ENCODE results near the gene NAALADL2. TPM values are rescaled to one million over a fixed set of nuclear protein-coding genes. Genes with fewer than 3 reads are reported as not detected.
"Not testable (repeated sequence)": the region's sequence is repeated elsewhere in the genome, so short reads cannot be mapped to it uniquely, and the experiment has no call there.

The NAALADL2 gene
- total RNA-seq, 4 donors from 2014 or later = 10.3 to 16.7 (median 10.9) TPM

DNA sequence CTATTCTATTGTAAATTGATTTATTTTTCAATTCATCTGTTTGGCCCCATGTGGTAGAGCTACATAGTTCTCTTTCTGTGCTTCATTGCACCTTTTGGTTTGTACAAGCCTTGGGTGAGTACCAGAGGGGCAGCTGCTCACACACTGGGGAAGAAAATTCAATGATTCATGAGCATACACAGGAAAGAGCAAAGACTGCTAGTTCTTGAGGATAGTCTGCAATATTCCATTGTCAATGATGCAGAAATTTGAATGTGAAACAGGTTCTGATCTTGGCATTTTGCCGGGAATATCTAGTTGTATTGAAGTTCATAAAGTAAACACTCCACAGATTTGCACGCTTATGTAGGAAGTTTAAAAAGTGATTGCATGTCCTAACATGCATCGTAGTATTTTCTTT, 304.6 kb downstream of the NAALADL2 start:
- Histone ChIP-seq H3K4me3 (no peak overlapping the region), H3K27ac (no peak overlapping the region), H3K27me3 (no peaks in the 10 kb centered on the region), H3K4me1 (no peaks in the 10 kb centered on the region), H3K36me3 (no peaks in the 10 kb centered on the region), H3K9me3 (no peaks in the 10 kb centered on the region)
- DNase-seq (ENCODE audit: low spot score in 2 of 2) = no peak
- WGBS, 2 donors = 71 to 77% methylated on average over 3 of the region's 3 CpGs
- no peak for TF ChIP-seq EP300 (IDR thresholded peaks at IDR 0.05)
- TF ChIP-seq CTCF (IDR thresholded peaks at IDR 0.05) = no peak
- no peak for TF ChIP-seq POLR2A (IDR thresholded peaks at IDR 0.05)

- not testable (repeated sequence) for DNase-seq (ENCODE audit: low spot score in 2 of 2); H3K9me3 ChIP-seq; H3K4me1 ChIP-seq; H3K27ac ChIP-seq; H3K27me3 ChIP-seq; H3K36me3 ChIP-seq; H3K4me3 ChIP-seq
- WGBS, 2 donors = 96 to 98% methylated on average over 10 of the region's 10 CpGs
Observed at GRCh38 chr3:175173117-175173516, 314.0 kb downstream of the NAALADL2 start.

DNA sequence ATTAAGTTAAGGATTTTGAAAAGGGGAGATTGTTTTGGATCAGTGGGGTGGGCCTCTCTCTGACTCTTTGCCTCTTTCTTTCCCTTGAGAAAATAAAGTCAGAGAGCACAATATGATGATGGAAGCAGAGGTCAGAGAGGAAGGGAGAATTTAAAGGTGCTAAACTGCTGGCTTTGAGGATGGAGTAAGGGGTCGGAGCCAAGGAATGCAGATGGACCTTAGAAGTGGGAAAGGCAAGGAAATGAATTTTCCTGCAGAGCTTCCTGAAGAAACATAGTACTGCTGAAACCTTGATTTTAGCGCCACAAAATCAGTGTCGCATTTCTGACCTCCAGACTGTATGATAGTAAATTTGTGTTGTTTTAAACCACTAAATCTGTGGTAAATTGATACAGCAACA, 317.4 kb downstream of the NAALADL2 start:
- TF ChIP-seq CTCF (IDR thresholded peaks at IDR 0.05) (no peak), EP300 (IDR thresholded peaks at IDR 0.05) (no peak), POLR2A (IDR thresholded peaks at IDR 0.05) (no peak)
- 75 to 77% methylated on average over 3 of the region's 3 CpGs for WGBS, 2 donors
- no peak for DNase-seq (ENCODE audit: low spot score in 2 of 2)

GRCh38 chr3:175179055-175179454, 319.9 kb downstream of the NAALADL2 start:
- H3K27me3 ChIP-seq = no peaks in the 10 kb centered on the region
- DNase-seq (ENCODE audit: low spot score in 2 of 2) = no peak
- no peak overlapping the region for H3K27ac ChIP-seq
- no peaks in the 10 kb centered on the region for H3K36me3 ChIP-seq
- no peaks in the 10 kb centered on the region for H3K9me3 ChIP-seq
- no peak overlapping the region for H3K4me3 ChIP-seq
- 69 to 77% methylated on average over 1 of the region's 1 CpG for WGBS, 2 donors
- TF ChIP-seq CTCF (IDR thresholded peaks at IDR 0.05) = no peak
- TF ChIP-seq EP300 (IDR thresholded peaks at IDR 0.05) = no peak
- TF ChIP-seq POLR2A (IDR thresholded peaks at IDR 0.05) = no peak
- H3K4me1 ChIP-seq = no peaks in the 10 kb centered on the region

More for the DNA sequence above, 317.4 kb downstream of the NAALADL2 start:
- H3K27ac ChIP-seq = no peak overlapping the region
- H3K4me3 ChIP-seq = no peak overlapping the region
- no peaks in the 10 kb centered on the region for H3K9me3 ChIP-seq
- H3K27me3 ChIP-seq = no peaks in the 10 kb centered on the region
- no peaks in the 10 kb centered on the region for H3K36me3 ChIP-seq
- no peaks in the 10 kb centered on the region for H3K4me1 ChIP-seq

GRCh38 chr3:175184392-175184791, 325.3 kb downstream of the NAALADL2 start:
- no peaks in the 10 kb centered on the region for H3K9me3 ChIP-seq
- no peaks in the 10 kb centered on the region for H3K36me3 ChIP-seq
- DNase-seq (ENCODE audit: low spot score in 2 of 2) = no peak
- no peaks in the 10 kb centered on the region for H3K27me3 ChIP-seq
- 91 to 97% methylated on average over 3 of the region's 3 CpGs for WGBS, 2 donors
- no peaks in the 10 kb centered on the region for H3K4me1 ChIP-seq
- TF ChIP-seq EP300 (IDR thresholded peaks at IDR 0.05) = no peak
- no peak for TF ChIP-seq CTCF (IDR thresholded peaks at IDR 0.05)
- TF ChIP-seq POLR2A (IDR thresholded peaks at IDR 0.05) = no peak
- no peak overlapping the region for H3K27ac ChIP-seq
- H3K4me3 ChIP-seq = no peak overlapping the region

DNA sequence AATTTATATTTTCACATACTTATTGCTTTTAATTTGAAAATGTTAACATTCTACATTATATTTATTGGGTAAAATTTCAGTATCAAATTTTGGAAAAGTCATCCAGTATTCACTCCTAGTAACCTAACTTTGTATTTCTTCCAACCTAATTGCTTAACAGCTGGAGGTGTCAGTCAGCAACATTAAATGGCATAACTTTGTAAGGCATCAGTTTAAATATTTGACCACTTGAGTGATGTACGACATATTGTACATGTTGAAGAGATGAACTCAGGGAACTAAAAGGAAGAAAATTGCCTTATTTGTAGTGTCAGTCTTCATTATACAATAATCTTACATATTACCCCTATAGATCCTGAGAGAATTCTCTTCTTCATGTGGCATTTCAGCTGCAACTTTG, 326.8 kb downstream of the NAALADL2 start:
- Histone ChIP-seq H3K4me1 (no peaks in the 10 kb centered on the region), H3K36me3 (no peaks in the 10 kb centered on the region), H3K9me3 (no peaks in the 10 kb centered on the region), H3K27me3 (no peaks in the 10 kb centered on the region), H3K27ac (no peak overlapping the region), H3K4me3 (no peak overlapping the region)
- no peak for TF ChIP-seq POLR2A (IDR thresholded peaks at IDR 0.05)
- no peak for TF ChIP-seq CTCF (IDR thresholded peaks at IDR 0.05)
- no peak for TF ChIP-seq EP300 (IDR thresholded peaks at IDR 0.05)
- no peak for DNase-seq (ENCODE audit: low spot score in 2 of 2)
- 94 to 98% methylated on average over 1 of the region's 1 CpG for WGBS, 2 donors
